Breast epithelium (tissue), 3 donors: ENCODE data around the gene PTGIR.

Experiments used
- POLR2A ChIP-seq: fragments of 450-650 bp; IDR thresholded peaks from one replicate; pipeline ENCODE4 v1.6.1; 2016; ENCODE audit warnings: antibody characterized with exemption, mild to moderate bottlenecking, moderate library complexity
- POLR2AphosphoS5 ChIP-seq, 3 donors: sonication (generic); formaldehyde crosslinking; IDR thresholded peaks; one replicate each; pipeline ENCODE4 v1.6.1; 2017; ENCODE audit warnings: antibody characterized with exemption in 3 of 3
- TF ChIP-seq, protein P1 (sequence below), 3 donors: fragments of 450-650 bp; IDR thresholded peaks; one replicate each; pipeline ENCODE4 v1.5.1; 2016 to 2017; ENCODE audit warnings: antibody characterized with exemption in 3 of 3, mild to moderate bottlenecking in 3 of 3, moderate library complexity in 3 of 3

DNA sequence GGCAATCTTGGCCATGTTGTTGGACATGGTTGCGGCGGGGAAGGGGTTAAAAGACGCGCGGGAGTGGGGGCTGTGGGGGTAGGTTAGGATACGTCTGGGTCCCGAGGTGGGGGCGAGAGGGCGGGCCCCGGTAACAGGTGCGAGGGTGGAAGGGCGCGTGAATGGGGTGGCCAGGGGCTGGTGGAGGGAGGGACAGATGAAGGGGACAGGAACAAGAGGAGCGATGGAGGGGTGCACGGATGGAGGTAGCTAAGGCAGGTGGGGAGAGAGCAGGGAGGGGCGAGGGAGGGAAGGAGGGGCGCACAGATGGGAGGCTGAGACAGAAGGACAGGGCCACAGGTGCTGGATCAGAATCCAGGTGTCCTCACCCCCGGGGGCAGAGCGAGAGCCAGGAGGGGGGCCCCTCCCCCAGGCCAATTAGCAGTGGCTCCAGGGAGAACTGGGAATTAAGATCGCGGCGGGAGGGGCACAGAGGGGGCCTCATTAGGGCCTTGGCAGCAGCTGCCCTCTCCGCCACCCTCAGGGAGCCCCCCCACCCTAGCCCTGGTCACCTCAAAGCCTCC lies 9.8 kb upstream of the PTGIR start:
- TF ChIP-seq POLR2A (no peak), POLR2AphosphoS5 (IDR thresholded peaks at IDR 0.05) (no peak)
- TF ChIP-seq, protein P1, sequence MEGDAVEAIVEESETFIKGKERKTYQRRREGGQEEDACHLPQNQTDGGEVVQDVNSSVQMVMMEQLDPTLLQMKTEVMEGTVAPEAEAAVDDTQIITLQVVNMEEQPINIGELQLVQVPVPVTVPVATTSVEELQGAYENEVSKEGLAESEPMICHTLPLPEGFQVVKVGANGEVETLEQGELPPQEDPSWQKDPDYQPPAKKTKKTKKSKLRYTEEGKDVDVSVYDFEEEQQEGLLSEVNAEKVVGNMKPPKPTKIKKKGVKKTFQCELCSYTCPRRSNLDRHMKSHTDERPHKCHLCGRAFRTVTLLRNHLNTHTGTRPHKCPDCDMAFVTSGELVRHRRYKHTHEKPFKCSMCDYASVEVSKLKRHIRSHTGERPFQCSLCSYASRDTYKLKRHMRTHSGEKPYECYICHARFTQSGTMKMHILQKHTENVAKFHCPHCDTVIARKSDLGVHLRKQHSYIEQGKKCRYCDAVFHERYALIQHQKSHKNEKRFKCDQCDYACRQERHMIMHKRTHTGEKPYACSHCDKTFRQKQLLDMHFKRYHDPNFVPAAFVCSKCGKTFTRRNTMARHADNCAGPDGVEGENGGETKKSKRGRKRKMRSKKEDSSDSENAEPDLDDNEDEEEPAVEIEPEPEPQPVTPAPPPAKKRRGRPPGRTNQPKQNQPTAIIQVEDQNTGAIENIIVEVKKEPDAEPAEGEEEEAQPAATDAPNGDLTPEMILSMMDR (IDR thresholded peaks at IDR 0.05), result no peak
